Measurements from ENCODE around the gene UBE3C. TPM values are rescaled to one million over a fixed set of nuclear protein-coding genes. Genes with fewer than 3 reads are reported as not detected.

The UBE3C gene
- polyA plus RNA-seq, 1 donor, result 45.6 TPM

GRCh38 chr7:157228864-157229422, 90.2 kb downstream of the UBE3C start:
- Histone ChIP-seq H3K9me3 (ENCODE audit: control insufficient read depth, low read depth, low read length) (no peaks in the 10 kb centered on the region), H3K27me3 (ENCODE audit: control insufficient read depth, insufficient read depth, low read length) (no peaks in the 10 kb centered on the region), H3K27ac (ENCODE audit: low read length) (no peak overlapping the region), H3K4me3 (ENCODE audit: low read length) (no peak overlapping the region), H3K36me3 (ENCODE audit: control insufficient read depth, insufficient read depth, low read length) (peaks cover 55% of the 10 kb centered on the region), H3K4me1 (ENCODE audit: control insufficient read depth, insufficient read depth, low read length) (no peaks in the 10 kb centered on the region)
- no peak for DNase-seq
- WGBS (ENCODE audit: insufficient coverage, low lambda C conversion rate), result 60% methylated on average over 1 of the region's 8 CpGs

GRCh38 chr7:157233677-157234076, 95.0 kb downstream of the UBE3C start:
- no peaks in the 10 kb centered on the region for H3K4me1 ChIP-seq (ENCODE audit: control insufficient read depth, insufficient read depth, low read length)
- no peak for DNase-seq
- H3K27ac ChIP-seq (ENCODE audit: low read length), result no peak overlapping the region
- no peaks in the 10 kb centered on the region for H3K9me3 ChIP-seq (ENCODE audit: control insufficient read depth, low read depth, low read length)
- H3K4me3 ChIP-seq (ENCODE audit: low read length), result no peak overlapping the region
- no CpG with 5 or more reads among the region's 2 CpGs for WGBS (ENCODE audit: insufficient coverage, low lambda C conversion rate)
- H3K36me3 ChIP-seq (ENCODE audit: control insufficient read depth, insufficient read depth, low read length), result peaks cover 47% of the 10 kb centered on the region
- H3K27me3 ChIP-seq (ENCODE audit: control insufficient read depth, insufficient read depth, low read length), result no peaks in the 10 kb centered on the region

GRCh38 chr7:157234271-157234670, 95.5 kb downstream of the UBE3C start:
- peaks cover 47% of the 10 kb centered on the region for H3K36me3 ChIP-seq (ENCODE audit: control insufficient read depth, insufficient read depth, low read length)
- H3K27me3 ChIP-seq (ENCODE audit: control insufficient read depth, insufficient read depth, low read length), result no peaks in the 10 kb centered on the region
- no peaks in the 10 kb centered on the region for H3K4me1 ChIP-seq (ENCODE audit: control insufficient read depth, insufficient read depth, low read length)
- 93% methylated on average over 3 of the region's 5 CpGs for WGBS (ENCODE audit: insufficient coverage, low lambda C conversion rate)
- H3K9me3 ChIP-seq (ENCODE audit: control insufficient read depth, low read depth, low read length), result no peaks in the 10 kb centered on the region
- no peak overlapping the region for H3K4me3 ChIP-seq (ENCODE audit: low read length)
- no peak overlapping the region for H3K27ac ChIP-seq (ENCODE audit: low read length)
- DNase-seq, result no peak

GRCh38 chr7:157235357-157236333, 96.9 kb downstream of the UBE3C start:
- no peak overlapping the region for H3K27ac ChIP-seq (ENCODE audit: low read length)
- H3K4me3 ChIP-seq (ENCODE audit: low read length), result no peak overlapping the region
- H3K4me1 ChIP-seq (ENCODE audit: control insufficient read depth, insufficient read depth, low read length), result no peaks in the 10 kb centered on the region
- no peak for DNase-seq
- H3K36me3 ChIP-seq (ENCODE audit: control insufficient read depth, insufficient read depth, low read length), result peaks cover 45% of the 10 kb centered on the region
- H3K9me3 ChIP-seq (ENCODE audit: control insufficient read depth, low read depth, low read length), result no peaks in the 10 kb centered on the region
- H3K27me3 ChIP-seq (ENCODE audit: control insufficient read depth, insufficient read depth, low read length), result no peaks in the 10 kb centered on the region
- 100% methylated on average over 1 of the region's 2 CpGs for WGBS (ENCODE audit: insufficient coverage, low lambda C conversion rate)

- no peak overlapping the region for H3K4me3 ChIP-seq (ENCODE audit: low read length)
- no CpG with 5 or more reads among the region's 8 CpGs for WGBS (ENCODE audit: insufficient coverage, low lambda C conversion rate)
- no peaks in the 10 kb centered on the region for H3K9me3 ChIP-seq (ENCODE audit: control insufficient read depth, low read depth, low read length)
- H3K36me3 ChIP-seq (ENCODE audit: control insufficient read depth, insufficient read depth, low read length), result peaks cover 30% of the 10 kb centered on the region
- H3K27me3 ChIP-seq (ENCODE audit: control insufficient read depth, insufficient read depth, low read length), result no peaks in the 10 kb centered on the region
- no peaks in the 10 kb centered on the region for H3K4me1 ChIP-seq (ENCODE audit: control insufficient read depth, insufficient read depth, low read length)
- DNase-seq, result no peak
- H3K27ac ChIP-seq (ENCODE audit: low read length), result no peak overlapping the region
Measured at GRCh38 chr7:157238087-157238486, 99.4 kb downstream of the UBE3C start.

GRCh38 chr7:157239571-157240270, 101.0 kb downstream of the UBE3C start:
- no peak for DNase-seq
- Histone ChIP-seq H3K4me1 (ENCODE audit: control insufficient read depth, insufficient read depth, low read length) (no peaks in the 10 kb centered on the region), H3K9me3 (ENCODE audit: control insufficient read depth, low read depth, low read length) (no peaks in the 10 kb centered on the region), H3K4me3 (ENCODE audit: low read length) (no peak overlapping the region), H3K27me3 (ENCODE audit: control insufficient read depth, insufficient read depth, low read length) (no peaks in the 10 kb centered on the region), H3K27ac (ENCODE audit: low read length) (no peak overlapping the region), H3K36me3 (ENCODE audit: control insufficient read depth, insufficient read depth, low read length) (peaks cover 24% of the 10 kb centered on the region)
- WGBS (ENCODE audit: insufficient coverage, low lambda C conversion rate), result 100% methylated on average over 2 of the region's 10 CpGs

- no CpG with 5 or more reads among the region's 5 CpGs for WGBS (ENCODE audit: insufficient coverage, low lambda C conversion rate)
- Histone ChIP-seq H3K27me3 (ENCODE audit: control insufficient read depth, insufficient read depth, low read length) (no peaks in the 10 kb centered on the region), H3K27ac (ENCODE audit: low read length) (no peak overlapping the region), H3K9me3 (ENCODE audit: control insufficient read depth, low read depth, low read length) (no peaks in the 10 kb centered on the region), H3K4me1 (ENCODE audit: control insufficient read depth, insufficient read depth, low read length) (no peaks in the 10 kb centered on the region), H3K4me3 (ENCODE audit: low read length) (no peak overlapping the region), H3K36me3 (ENCODE audit: control insufficient read depth, insufficient read depth, low read length) (peaks cover 23% of the 10 kb centered on the region)
- DNase-seq, result no peak
Measured at GRCh38 chr7:157241631-157242030, 102.9 kb downstream of the UBE3C start.

GRCh38 chr7:157244516-157245294, 106.0 kb downstream of the UBE3C start:
- Histone ChIP-seq H3K9me3 (ENCODE audit: control insufficient read depth, low read depth, low read length) (no peaks in the 10 kb centered on the region), H3K4me3 (ENCODE audit: low read length) (no peak overlapping the region), H3K36me3 (ENCODE audit: control insufficient read depth, insufficient read depth, low read length) (peaks cover 26% of the 10 kb centered on the region), H3K4me1 (ENCODE audit: control insufficient read depth, insufficient read depth, low read length) (no peaks in the 10 kb centered on the region), H3K27ac (ENCODE audit: low read length) (no peak overlapping the region), H3K27me3 (ENCODE audit: control insufficient read depth, insufficient read depth, low read length) (no peaks in the 10 kb centered on the region)
- no peak for DNase-seq
- WGBS (ENCODE audit: insufficient coverage, low lambda C conversion rate), result 100% methylated on average over 2 of the region's 6 CpGs

GRCh38 chr7:157246052-157246451, 107.3 kb downstream of the UBE3C start:
- Histone ChIP-seq H3K36me3 (ENCODE audit: control insufficient read depth, insufficient read depth, low read length) (peaks cover 26% of the 10 kb centered on the region), H3K27me3 (ENCODE audit: control insufficient read depth, insufficient read depth, low read length) (no peaks in the 10 kb centered on the region)
- no CpG with 5 or more reads among the region's 8 CpGs for WGBS (ENCODE audit: insufficient coverage, low lambda C conversion rate)

GRCh38 chr7:157248659-157249058, 109.9 kb downstream of the UBE3C start:
- Histone ChIP-seq H3K27ac (ENCODE audit: low read length) (no peak overlapping the region), H3K27me3 (ENCODE audit: control insufficient read depth, insufficient read depth, low read length) (no peaks in the 10 kb centered on the region), H3K4me1 (ENCODE audit: control insufficient read depth, insufficient read depth, low read length) (no peaks in the 10 kb centered on the region), H3K9me3 (ENCODE audit: control insufficient read depth, low read depth, low read length) (no peaks in the 10 kb centered on the region), H3K4me3 (ENCODE audit: low read length) (no peak overlapping the region), H3K36me3 (ENCODE audit: control insufficient read depth, insufficient read depth, low read length) (peaks cover 34% of the 10 kb centered on the region)
- no CpG with 5 or more reads among the region's 14 CpGs for WGBS (ENCODE audit: insufficient coverage, low lambda C conversion rate)
- DNase-seq, result no peak

More at GRCh38 chr7:157246052-157246451, 107.3 kb downstream of the UBE3C start:
- Histone ChIP-seq H3K9me3 (ENCODE audit: control insufficient read depth, low read depth, low read length) (no peaks in the 10 kb centered on the region), H3K4me1 (ENCODE audit: control insufficient read depth, insufficient read depth, low read length) (no peaks in the 10 kb centered on the region), H3K4me3 (ENCODE audit: low read length) (no peak overlapping the region), H3K27ac (ENCODE audit: low read length) (no peak overlapping the region)
- DNase-seq, result no peak

Data from large intestine (tissue), 3 donors.